Adrenal gland (tissue), 5 donors: ENCODE results near the gene CNKSR2.

Source experiments
- POLR2A ChIP-seq, 2 donors: fragments of 450-650 bp; IDR thresholded peaks; one replicate each; pipeline ENCODE4 v1.6.1; 2017; ENCODE audit warnings: antibody characterized with exemption in 2 of 2, mild to moderate bottlenecking in 2 of 2, moderate library complexity in 1 of 2
- TF ChIP-seq, protein P1 (sequence below), 6 experiments: fragments of 450-650 bp in 4 of 6; fragments of 200-600 bp in 2 of 6; sonication (generic) in 1 of 6; IDR thresholded peaks; 1 replicate in 5 of 6; 2 replicates in 1 of 6; pipeline versions ENCODE4 v1.5.1 to v1.8.0; 2016 to 2021; ENCODE audit warnings: antibody characterized with exemption in 6 of 6, mild to moderate bottlenecking in 2 of 6, moderate library complexity in 1 of 6
- donor health status: DM: no; HTN: no; CAD: no.

DNA sequence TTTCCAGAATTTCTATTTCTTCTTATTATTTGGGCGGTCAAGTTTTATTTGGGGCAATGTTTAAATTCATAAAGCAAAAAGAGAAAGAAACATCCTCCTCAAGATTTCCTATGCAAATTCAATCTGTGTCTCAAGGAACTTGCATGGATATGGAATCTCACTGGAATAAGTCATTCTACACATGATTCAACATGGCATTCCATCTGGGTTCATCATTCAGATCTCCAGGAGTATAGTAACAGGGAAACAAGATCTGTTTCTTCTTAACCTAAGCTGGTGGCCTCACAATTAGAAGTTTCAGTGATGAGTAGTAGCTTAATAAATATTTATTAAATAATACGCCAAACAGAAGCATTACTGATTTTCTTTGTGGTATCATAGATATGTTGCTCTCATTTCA lies 264.1 kb downstream of the CNKSR2 start:
- TF ChIP-seq, protein P1, sequence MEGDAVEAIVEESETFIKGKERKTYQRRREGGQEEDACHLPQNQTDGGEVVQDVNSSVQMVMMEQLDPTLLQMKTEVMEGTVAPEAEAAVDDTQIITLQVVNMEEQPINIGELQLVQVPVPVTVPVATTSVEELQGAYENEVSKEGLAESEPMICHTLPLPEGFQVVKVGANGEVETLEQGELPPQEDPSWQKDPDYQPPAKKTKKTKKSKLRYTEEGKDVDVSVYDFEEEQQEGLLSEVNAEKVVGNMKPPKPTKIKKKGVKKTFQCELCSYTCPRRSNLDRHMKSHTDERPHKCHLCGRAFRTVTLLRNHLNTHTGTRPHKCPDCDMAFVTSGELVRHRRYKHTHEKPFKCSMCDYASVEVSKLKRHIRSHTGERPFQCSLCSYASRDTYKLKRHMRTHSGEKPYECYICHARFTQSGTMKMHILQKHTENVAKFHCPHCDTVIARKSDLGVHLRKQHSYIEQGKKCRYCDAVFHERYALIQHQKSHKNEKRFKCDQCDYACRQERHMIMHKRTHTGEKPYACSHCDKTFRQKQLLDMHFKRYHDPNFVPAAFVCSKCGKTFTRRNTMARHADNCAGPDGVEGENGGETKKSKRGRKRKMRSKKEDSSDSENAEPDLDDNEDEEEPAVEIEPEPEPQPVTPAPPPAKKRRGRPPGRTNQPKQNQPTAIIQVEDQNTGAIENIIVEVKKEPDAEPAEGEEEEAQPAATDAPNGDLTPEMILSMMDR (IDR thresholded peaks at IDR 0.05), result no peak
- no peak for TF ChIP-seq POLR2A (IDR thresholded peaks at IDR 0.05)
